ENCODE results near the gene ZNF740.
"Not testable (repeated sequence)": the region's sequence is repeated elsewhere in the genome, so short reads cannot be mapped to it uniquely, and the experiment has no call there.

ZNF740 gene

GRCh38 chr12:53193985-53194716, 13.6 kb downstream of the ZNF740 start:
- no peak for DNase-seq

GRCh38 chr12:53194973-53195372, 14.5 kb downstream of the ZNF740 start:
- no peak for DNase-seq

DNA sequence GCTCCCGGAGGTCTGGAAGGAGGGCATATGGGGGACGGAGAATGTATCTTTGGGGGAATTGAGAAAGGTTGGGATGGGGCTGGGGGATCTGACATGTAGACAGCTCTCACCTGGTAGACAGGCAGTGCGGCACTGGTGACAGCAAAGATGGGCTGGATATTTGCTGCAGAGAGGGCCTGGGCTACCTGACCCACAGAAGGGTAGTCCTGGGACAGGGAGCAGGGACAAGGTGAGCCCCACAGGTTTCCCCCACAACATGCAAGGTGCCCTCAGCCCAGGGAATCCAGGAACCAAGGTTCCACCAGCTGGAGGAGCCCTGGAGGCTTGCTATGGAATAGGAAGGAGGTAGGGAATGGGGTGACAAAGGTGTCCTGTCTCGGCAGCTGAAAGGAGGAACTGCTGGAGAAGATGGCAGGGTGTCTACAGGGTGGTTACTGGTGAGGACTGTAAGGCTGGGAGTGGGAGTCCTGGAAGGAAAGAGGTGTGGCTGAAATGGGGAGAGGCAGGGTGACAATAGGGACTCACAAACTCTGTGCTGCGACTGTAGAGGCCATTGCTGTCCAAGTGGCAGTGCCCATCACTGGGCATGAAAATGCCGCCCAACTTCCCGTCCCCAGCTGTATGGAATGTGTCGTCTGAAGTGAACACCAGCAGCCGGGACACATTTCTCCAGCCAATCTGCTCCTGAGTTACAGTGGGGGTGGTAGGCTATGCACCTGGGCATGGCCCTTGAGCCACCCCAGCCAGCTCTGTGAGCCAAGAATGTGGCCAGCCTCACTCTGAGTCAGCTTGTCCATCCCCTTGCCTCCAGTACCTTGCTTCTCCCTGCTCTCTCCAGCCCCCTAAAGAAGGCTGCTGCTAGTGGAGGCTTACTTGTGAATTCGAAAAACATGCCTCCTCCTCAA, 15.2 kb downstream of the ZNF740 start:
- DNase-seq, result no peak

- DNase-seq, result no peak
These were observed 16.0 kb downstream of the ZNF740 start for GRCh38 chr12:53196486-53196885.

- no peak for DNase-seq
These were observed 16.6 kb downstream of the ZNF740 start for GRCh38 chr12:53197011-53197640.

GRCh38 chr12:53198486-53199110, 18.1 kb downstream of the ZNF740 start:
- no peak for DNase-seq

DNA sequence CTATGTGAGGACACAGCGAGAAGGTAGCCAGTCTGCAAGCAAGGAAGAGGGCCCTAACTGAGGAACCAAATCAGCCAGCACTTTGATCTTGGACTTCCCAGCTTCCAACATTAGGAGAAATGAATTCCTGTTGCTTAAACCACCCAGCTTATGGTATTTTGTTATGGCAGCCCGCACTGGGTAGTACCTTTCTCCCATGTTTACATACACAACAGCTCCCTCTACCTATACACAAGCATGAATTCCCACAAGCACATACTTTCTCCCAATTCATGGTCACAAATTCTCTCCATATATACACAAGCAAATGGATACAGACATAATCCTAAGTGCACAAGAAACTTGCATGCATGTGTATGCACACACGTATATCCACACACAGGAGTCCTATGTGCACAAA, 19.2 kb downstream of the ZNF740 start:
- no peak for DNase-seq

GRCh38 chr12:53200107-53200457, 19.6 kb downstream of the ZNF740 start:
- no peak for DNase-seq

GRCh38 chr12:53200458-53201176, 20.1 kb downstream of the ZNF740 start:
- no peak for DNase-seq

- DNase-seq, result no peak
These were observed 20.6 kb downstream of the ZNF740 start for GRCh38 chr12:53201177-53201541.

- no peak for DNase-seq
These were observed 21.1 kb downstream of the ZNF740 start for GRCh38 chr12:53201639-53202038.

- not testable (repeated sequence) for DNase-seq
These were observed 21.8 kb downstream of the ZNF740 start for GRCh38 chr12:53202316-53202715.

DNA sequence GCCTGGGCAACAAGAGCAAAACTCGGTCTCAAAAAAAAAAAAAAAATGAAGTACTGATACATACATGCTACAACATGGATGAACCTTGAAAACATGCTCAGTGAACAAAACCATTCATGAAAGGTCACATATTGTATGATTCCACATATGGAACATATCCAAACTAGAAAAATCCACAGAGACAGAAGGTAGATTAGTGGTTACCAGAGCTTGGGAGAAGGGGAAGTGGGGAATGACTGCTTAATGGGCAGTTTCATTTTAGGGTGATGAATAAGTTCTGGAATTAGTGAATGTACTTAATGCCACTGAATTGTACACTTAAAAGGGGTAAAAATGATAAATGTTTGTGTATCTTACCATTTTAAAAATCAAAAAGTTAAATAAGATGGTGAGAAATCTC, 23.8 kb downstream of the ZNF740 start:
- no peak for DNase-seq

DNA sequence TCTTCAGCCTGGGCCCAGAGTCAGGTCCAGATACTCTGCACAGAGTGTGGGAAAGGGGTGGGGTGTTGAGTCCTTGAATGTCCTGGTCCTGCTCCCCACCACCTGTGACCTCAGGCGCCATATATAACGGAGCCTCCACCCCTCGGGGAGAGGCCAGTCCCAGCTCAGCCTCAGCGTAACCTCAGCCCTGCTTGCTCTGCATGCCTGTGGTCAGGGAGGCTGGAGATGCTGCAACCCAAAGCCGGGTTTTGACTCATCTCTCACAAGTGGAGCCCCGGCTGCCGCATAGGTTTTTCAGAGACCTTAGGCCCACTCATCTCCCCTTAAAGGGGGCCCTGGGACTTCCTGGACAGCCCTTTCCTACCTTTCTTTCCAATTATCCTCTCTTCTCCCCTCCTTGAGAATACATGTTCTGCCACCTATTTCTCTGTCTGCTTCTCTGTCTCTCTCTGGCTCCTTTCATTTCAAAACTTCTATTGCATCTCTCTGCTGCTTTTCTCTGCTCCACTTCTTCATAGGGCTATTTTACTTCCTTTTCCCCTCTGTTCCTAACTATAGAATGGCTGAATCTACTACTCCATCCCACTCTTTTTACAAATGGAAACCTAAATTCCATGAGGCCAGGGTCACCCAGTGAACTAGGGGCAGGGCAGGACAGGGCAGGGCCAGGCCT, 25.4 kb downstream of the ZNF740 start:
- DNase-seq, result no peak

DNA sequence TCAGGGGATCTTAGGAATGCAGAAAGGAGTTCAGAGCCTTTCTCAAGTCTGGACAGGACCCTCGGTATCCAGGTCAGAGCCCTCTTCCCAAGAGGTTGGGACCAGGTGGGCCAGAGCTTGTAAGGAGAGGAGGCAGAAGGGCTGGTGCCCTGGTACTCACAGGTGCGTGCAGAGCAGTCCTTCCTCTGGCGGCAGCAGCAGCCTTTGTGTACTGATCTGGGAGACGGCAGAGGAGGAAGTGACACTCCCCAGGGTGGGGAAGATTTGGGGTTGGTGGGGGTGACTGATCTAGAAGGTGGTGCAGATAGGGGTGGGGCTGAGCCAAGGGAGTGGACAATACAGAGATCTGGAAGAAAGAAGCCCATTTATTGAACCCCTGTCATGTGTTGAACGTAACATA, 26.5 kb downstream of the ZNF740 start, which contains the start of gene ITGB7:
Gene ITGB7 (minus strand): TSS at position 210 of the 400 bp plus-strand sequence. CDS start 6,808 bp downstream, outside the sequence.
- no peak for DNase-seq

GRCh38 chr12:53208435-53208834, 27.9 kb downstream of the ZNF740 start:
- no peak for DNase-seq

GRCh38 chr12:53208877-53209463, 28.4 kb downstream of the ZNF740 start:
- DNase-seq, result no peak

DNA sequence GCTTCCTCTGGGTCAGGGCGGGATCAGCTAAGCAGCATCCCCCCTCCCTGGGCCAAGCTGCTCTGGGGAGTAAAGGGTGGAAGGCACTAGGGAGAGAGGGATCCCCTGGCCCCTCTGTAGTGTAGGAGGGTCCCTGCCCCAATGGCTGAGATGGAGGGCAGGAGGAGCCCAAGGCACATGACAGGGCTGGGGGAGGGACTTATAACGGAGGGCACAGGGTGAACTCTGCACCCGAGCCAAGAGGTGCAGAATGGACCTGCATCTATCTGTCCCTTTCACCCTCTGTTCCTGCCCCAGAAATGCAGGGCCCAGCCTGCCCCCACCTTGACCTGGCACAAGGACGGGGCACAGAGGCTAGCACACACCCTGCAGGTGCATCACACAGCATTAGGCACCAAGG, 30.3 kb downstream of the ZNF740 start:
- no peak for DNase-seq

DNA sequence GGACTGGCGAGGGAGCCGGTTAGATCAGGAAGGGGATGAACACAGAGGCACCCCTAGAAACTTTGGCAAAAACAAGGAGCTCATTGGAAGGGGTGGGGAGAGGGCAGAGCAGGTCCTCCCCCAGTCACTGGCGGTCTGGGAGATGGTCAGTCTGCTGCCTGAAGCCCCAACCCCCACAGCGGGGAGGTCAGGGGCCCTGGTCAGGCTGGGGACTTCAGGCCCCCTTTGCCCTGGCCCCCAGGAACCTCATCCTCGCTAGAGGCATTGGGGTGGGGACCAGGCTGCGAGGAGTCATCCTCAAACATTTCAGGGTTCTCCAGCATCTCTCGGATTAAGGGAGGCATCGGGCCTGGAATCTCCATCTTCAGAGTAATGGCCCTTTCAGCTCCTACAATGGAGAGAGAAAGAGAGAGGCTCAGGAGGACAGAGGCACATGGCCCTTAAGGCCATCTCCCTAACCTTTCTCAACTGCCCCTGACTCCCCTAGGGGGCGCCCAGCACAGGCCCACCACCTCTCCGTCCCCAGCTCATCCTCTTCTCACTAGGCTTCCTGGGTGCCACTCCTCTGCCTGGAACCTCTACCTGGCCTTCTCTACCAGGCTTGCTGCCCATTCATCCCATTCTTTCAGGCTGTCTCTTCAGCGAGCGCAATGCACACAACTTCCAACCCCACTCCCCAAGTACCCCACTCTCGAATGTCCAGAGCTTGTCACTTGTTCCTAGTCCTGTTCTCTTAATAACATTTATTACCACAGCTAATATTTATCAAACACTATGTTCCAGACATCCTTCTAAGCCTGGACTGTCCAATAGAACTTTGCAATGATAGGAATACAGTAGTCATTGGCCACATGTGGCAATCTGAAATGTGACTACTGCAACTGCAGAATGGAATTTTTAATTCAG, 31.2 kb downstream of the ZNF740 start:
- no peak for DNase-seq

Data from anterior cingulate cortex (tissue), 58 donors.